22Rv1 (cell line): ENCODE data around the gene CCDC40.

Source experiments
- H3K27ac ChIP-seq: fragments of 450-650 bp; 2 replicates; pipeline ENCODE4 v1.5.1; 2017
- ZFX ChIP-seq: fragments of 450-650 bp; IDR thresholded peaks from 2 replicates; pipeline ENCODE4 v1.6.1; 2017; ENCODE audit warnings: antibody characterized with exemption, borderline replicate concordance
- TF ChIP-seq, protein P1 (sequence below): fragments of 450-650 bp; IDR thresholded peaks from 2 replicates; pipeline ENCODE4 v1.5.1; 2017; ENCODE audit warnings: mild to moderate bottlenecking

Gene CCDC40

DNA sequence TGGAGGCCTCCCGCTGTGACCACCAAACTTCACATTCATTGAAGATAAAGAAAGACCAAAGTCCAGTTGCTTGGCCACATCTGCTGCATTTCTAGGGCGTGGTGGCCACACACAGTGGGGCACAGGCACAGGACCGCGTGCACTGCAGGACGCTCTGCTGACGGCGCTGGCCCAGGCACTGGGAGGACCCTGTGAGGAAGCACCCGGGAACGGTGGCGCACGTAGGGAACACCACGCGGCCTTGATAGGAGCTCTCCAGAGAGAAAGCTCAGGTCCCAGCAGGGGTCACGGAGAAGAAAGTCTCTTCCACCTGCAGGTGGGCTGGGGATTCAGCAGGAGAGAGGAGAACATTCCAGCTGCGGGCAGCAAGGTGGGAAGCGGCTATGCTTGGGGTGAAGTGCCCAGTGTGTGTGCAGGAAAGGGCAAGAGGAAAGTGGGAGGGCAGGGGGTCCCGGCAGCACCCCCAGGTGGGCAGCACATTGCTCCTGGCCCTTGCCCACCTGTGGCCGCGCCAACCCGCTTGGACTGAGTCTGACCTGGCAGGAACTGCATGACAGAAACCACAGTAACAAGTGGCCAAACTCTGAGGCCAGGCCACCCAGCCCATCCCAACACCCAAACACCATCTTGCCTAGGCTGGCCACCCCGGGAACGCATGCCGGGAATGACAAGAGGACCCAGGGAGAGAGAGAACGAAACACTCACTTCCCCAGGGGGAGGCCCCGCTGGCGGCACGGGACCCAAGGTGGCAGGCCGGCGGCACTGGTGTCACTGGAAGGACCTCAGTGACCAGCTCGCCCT, 33.6 kb upstream of the CCDC40 start:
- TF ChIP-seq, protein P1, sequence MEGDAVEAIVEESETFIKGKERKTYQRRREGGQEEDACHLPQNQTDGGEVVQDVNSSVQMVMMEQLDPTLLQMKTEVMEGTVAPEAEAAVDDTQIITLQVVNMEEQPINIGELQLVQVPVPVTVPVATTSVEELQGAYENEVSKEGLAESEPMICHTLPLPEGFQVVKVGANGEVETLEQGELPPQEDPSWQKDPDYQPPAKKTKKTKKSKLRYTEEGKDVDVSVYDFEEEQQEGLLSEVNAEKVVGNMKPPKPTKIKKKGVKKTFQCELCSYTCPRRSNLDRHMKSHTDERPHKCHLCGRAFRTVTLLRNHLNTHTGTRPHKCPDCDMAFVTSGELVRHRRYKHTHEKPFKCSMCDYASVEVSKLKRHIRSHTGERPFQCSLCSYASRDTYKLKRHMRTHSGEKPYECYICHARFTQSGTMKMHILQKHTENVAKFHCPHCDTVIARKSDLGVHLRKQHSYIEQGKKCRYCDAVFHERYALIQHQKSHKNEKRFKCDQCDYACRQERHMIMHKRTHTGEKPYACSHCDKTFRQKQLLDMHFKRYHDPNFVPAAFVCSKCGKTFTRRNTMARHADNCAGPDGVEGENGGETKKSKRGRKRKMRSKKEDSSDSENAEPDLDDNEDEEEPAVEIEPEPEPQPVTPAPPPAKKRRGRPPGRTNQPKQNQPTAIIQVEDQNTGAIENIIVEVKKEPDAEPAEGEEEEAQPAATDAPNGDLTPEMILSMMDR = no peak
- TF ChIP-seq ZFX = no peak
- H3K27ac ChIP-seq = no peak overlapping the region

DNA sequence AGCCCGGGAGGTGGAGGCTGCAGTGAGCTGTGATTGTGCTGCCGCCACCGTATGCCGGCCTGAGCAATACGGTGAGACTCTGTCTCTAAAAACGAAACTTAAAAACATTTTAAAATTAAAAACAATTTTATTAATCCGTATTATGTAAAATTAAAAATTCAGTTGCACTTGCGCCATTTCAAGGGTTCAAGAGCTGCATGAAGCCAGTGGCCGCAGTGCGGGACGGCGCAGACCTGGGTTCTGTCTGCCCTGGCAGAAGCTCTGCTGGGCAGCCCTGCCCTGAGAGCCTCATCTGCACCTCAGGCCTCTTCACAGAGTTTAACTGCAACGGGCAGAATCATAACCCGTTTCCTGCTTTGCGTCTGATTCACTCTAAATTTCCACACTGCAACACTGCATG, 32.5 kb upstream of the CCDC40 start:
- no peak for TF ChIP-seq ZFX
- TF ChIP-seq, protein P1 = no peak
- no peak overlapping the region for H3K27ac ChIP-seq

DNA sequence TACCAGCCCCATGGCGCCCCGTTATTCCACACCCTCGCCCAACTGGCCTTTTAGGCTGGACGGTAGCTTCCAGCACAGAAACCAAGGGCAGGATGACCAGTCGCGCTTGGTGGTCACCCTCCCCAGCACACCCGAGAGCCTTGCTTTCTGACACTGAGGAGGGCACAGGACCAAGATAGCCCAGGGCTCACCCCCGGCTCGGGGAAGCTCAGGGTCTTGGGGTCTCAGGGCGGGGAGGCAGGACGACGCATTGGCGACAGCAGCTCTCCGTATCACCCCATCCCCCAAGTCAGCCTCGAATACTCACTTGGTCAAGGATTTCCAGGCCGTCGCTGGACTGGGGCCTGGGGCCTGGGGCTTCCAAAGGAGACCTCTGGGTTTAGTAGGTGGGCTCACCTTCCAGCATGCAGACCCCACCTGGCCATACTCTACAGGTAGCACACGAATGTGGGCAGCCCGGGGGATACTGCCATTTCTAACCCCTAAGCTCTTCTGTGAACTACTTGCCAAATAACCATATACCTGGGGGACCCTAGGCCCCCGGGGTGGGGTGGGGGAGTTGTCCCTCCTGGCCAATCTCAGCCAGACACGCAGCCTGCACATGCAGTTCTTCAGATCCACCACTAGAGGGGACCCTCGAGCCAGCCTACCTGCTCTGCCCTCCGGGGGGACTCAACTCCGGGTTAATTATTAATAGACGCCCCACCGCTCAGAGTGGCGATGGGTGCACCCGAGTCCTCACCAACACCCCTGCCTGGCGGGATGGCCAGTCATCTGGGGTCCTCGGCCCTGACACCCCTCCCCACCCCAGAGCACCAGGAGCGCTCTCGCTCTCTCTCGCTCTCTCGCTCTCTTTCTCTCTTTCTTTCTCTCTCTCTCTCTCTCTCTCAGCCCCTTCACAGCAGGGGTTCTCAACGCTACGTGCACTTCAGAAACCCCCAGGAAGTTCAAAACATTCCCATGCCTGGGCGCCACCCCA, 30.8 kb upstream of the CCDC40 start:
- peak overlapping the region; percentile 58 for H3K27ac ChIP-seq
- no peak for TF ChIP-seq ZFX
- TF ChIP-seq, protein P1 = peak; percentile 98

DNA sequence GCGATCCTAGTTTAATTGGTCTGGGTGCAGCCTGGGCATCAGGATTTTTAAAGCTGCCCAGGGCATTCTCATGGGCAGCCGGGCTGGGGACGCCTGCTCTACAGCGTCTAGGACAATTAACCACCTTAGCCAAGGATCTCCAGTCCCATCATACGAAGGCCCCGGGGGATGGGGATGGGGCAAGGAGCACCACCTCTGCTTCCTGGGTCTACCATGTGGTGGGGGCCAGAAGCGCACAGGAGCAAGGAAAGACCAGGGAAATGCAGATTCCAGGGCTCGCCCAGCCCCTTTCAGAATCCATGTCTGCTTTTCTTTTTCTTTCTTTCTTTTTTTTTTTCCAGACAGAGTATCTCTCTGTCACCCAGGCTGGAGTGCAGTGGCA, 30.1 kb upstream of the CCDC40 start:
- H3K27ac ChIP-seq = peak overlapping the region; percentile 58
- no peak for TF ChIP-seq ZFX
- TF ChIP-seq, protein P1 = no peak

DNA sequence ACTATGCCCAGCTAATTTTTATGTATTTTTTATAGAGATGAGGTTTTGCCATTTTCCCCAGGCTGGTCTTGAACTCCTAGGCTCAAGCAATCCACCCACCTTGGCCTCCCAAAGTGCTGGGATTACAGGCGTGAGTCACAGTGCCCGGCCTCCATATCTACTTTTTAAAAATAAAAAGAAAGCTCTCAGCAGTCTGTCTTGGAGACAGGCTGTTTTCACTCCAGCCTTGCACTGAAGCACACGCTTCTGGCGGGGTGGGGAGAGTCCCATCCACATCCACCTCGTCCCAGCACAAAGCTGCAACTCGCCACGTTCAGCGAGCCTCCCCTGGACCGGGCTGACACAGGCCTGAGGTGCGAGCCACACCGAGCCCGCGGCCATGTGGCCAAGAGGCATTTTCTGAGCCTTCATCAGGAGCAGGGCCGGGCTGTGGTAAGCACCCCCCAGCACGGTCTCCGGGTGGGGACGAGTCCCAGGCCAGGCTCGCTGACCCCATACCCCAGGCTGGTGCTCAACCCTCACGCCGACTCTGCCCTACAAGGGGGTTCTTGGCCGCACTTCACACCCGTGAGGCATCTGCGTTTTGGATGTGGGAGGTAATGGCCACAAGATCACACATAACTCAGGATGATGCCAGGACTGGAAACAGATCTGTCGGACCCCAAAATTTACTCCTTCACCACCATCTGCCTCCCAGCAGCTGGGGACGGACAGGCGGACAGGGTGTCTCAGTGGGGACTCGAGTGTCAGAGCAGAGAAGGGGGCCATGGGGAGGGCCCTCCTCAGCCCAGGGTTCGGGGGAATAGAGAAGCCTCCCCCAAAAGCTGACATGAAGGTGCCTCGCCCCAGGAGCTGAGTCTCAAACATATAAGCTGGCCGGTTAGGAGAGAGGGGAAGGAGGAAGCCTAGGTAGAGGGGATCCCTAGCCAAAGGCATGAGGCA, 29.4 kb upstream of the CCDC40 start:
- TF ChIP-seq ZFX = no peak
- TF ChIP-seq, protein P1 = no peak
- H3K27ac ChIP-seq = peak overlapping the region; percentile 58

DNA sequence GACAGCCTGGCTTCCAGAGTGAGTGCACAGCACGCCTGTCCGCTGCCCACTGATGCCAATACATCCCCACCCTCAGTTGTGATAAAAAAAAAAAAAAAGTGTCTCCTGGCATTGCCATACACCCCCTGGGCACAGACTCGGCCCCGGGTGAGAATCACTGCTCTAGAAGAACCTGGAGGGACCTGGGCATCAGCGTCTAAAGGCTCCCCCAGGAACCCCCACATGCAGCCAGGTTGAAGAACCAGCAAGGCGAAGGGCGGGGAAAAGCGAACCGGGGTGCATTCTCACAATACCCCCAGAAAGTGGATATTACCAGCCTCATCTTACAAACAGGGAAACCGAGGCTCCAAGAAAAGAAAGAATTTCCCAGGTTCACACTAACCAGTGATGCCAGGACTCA, 28.5 kb upstream of the CCDC40 start:
- TF ChIP-seq, protein P1 = no peak
- TF ChIP-seq ZFX = no peak
- H3K27ac ChIP-seq = no peak overlapping the region
